ENCODE measurements around the gene IL18BP. TPM values are rescaled to one million over a fixed set of nuclear protein-coding genes. Genes with fewer than 3 reads are reported as not detected.
A peak's percentile ranks its signal among the peaks of the same experiment; 100 is the strongest.

The IL18BP gene
- total RNA-seq, result 15.6 and 18.5 TPM in 2 replicates

DNA sequence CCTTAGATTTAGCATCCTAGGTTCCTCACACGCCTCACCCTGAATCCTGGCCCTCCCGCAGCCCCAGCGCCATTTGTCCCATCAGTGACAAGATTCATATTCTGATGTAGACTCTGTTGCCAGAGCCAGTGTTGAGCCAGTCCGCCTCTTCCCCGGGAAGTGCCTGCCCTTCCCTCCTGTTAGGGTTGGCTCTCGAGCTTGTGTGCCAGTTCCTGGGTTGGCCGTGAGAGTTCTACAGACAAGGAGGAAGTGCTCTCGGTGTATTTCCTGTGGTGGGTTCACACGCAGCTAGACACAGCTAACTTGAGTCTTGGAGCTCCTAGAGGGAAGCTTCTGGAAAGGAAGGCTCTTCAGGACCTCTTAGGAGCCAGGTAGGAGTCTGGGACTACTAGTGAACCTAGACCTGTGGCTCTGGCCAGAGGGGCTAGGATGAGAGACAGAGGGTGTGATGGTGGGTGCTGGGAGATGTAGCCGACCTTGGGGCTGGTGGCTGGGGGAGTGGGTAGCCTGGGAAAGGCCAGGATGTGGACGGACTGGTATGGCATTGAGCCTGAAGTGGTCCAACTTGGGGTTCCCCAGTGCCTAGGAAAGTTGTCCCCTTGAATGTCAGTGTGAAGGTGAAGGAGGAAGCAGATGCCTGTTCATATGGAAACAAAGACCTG is at the start of gene IL18BP:
Gene IL18BP, plus strand, starts transcription at position 261 of the 662 bp plus-strand sequence. CDS start 1,076 bp downstream, outside the sequence.
- Mint-ChIP-seq H3K27ac (peak within 1 kb of the TSS; percentile 85), H3K27me3 (ENCODE audit: insufficient read depth) (no peaks in the 10 kb centered on the region), H3K9me3 (no peaks in the 10 kb centered on the region), H3K4me1 (ENCODE audit: low read depth) (peaks cover 19% of the 10 kb centered on the region), H3K36me3 (ENCODE audit: low read depth) (peaks cover 33% of the 10 kb centered on the region), H3K4me3 (peak within 1 kb of the TSS; percentile 79)
- intact Hi-C loops (cut with micrococcal nuclease), result no loop called here
- peak; percentile 14 for DNase-seq (ENCODE audit: low spot score)

DNA sequence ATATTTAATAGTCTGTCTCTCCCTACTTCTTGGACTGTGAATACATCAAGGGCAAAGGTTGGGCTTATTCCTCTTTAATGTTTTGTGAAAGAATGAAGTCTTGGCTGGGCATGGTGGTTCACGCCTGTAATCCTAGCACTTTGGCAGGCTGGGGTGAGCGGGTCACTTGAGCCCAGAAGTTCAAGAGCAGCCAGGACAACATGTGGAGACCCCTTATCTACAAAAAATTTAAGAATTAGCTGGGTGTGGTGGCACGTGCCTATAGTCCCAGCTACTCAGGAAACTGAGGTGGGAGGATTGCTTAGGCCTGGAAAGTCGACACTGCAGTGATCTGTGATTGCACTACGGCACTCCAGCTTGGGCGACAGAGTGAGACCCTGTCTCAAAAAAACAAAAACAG is 49.7 kb upstream of the IL18BP start:
- no peak overlapping the region for H3K4me3 Mint-ChIP-seq
- no peak for DNase-seq (ENCODE audit: low spot score)
- H3K4me1 Mint-ChIP-seq (ENCODE audit: low read depth), result peaks cover 18% of the 10 kb centered on the region
- H3K27me3 Mint-ChIP-seq (ENCODE audit: insufficient read depth), result no peaks in the 10 kb centered on the region
- intact Hi-C loops (cut with micrococcal nuclease), result no loop called here
- H3K36me3 Mint-ChIP-seq (ENCODE audit: low read depth), result peaks cover 10% of the 10 kb centered on the region
- no peak overlapping the region for H3K27ac Mint-ChIP-seq
- H3K9me3 Mint-ChIP-seq, result no peaks in the 10 kb centered on the region

DNA sequence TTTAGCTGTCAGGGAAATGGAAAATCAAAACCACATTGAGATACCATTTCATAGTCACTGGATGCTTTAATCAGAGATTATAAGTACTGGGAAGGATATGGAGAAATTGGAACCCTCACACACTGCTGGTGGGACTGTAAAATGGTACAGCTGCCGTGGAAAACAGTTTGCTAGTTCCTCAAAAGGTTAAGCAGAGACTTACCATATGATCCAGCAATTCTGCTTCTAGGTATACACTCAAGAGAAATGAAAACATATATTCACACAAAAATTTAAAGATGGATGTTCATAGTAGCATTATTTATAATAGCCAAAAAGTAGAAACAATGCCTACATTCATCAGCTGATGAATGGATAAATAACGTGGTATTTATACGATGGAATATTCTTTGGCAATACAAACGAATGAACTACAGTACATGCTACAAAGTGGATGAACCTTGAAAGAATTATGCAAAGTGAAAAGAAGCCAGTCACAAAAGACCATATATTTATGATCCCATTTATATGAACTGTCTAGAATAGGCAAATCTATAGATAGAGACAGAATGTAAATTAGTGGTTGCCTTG is 46.9 kb upstream of the IL18BP start:
- Mint-ChIP-seq H3K9me3 (no peaks in the 10 kb centered on the region), H3K4me1 (ENCODE audit: low read depth) (peaks cover 32% of the 10 kb centered on the region), H3K27me3 (ENCODE audit: insufficient read depth) (no peaks in the 10 kb centered on the region), H3K36me3 (ENCODE audit: low read depth) (peaks cover 6% of the 10 kb centered on the region), H3K27ac (no peak overlapping the region), H3K4me3 (no peak overlapping the region)
- intact Hi-C loops (cut with micrococcal nuclease), result no loop called here
- DNase-seq (ENCODE audit: low spot score), result no peak

DNA sequence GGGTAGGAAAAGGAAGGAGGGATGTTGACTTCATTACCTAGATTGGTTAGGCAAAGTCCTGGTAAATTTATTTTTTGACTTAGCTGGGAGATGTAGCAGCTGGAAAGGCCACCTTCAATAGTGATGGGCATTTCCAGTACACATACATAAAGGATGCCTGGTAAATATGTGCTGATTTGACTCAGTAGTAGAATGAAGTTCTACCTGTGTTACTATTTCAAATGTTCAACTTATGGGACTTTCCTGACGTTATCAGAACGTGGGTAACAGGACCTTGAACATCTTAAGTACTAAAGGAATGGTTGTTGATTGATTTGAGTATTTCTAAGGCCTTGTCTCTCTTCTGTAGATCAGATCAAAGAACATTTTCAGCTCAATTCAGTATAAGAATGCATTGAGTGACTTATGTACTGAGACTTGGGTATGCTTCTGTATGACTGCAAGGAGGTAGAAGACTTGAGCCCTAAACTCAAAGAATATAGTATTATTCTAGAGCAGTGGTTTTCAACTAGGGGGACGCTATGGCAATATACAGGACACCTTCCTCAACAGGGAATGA is 42.7 kb upstream of the IL18BP start:
- DNase-seq (ENCODE audit: low spot score), result no peak
- no peaks in the 10 kb centered on the region for H3K27me3 Mint-ChIP-seq (ENCODE audit: insufficient read depth)
- H3K36me3 Mint-ChIP-seq (ENCODE audit: low read depth), result peaks cover 10% of the 10 kb centered on the region
- peak overlapping the region; percentile 47 for H3K27ac Mint-ChIP-seq
- H3K4me3 Mint-ChIP-seq, result no peak overlapping the region
- H3K9me3 Mint-ChIP-seq, result no peaks in the 10 kb centered on the region
- peaks cover 39% of the 10 kb centered on the region for H3K4me1 Mint-ChIP-seq (ENCODE audit: low read depth)
- intact Hi-C loops (cut with micrococcal nuclease), result no loop called here

DNA sequence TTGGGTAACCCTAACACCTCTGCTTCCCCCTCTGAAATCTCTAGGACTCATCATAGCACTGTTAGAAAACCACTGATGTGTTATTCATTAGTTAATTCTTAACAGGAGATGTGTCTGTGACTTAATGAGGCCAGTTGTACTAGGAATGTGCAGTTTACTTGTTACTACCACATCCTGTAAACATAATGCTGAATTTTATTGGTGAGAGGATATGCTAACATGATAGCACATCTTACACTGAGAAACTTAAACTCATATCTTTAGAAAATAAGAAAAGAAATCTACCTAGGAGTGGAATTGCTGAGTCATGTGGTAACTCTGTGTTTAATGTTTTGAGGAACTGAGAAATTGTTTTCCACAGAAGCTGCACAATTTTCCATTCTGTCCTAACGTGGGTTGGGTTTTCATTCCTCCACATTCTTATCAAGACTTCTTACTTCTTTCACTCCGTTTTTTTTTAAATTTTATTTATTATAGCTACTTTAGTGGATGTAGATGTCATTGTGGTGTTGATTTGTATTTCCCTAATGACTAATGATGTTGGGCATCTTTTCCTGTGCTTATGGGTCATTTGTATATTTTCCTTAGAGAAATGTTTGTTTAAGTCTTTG is 36.2 kb upstream of the IL18BP start:
- Mint-ChIP-seq H3K9me3 (no peaks in the 10 kb centered on the region), H3K27ac (peak overlapping the region; percentile 63), H3K4me1 (ENCODE audit: low read depth) (peaks cover 38% of the 10 kb centered on the region), H3K36me3 (ENCODE audit: low read depth) (peaks cover 22% of the 10 kb centered on the region), H3K4me3 (peak overlapping the region; percentile 43), H3K27me3 (ENCODE audit: insufficient read depth) (no peaks in the 10 kb centered on the region)
- intact Hi-C loops (cut with micrococcal nuclease), result loop anchor here (1.0 kb wide), 2 partner anchors 34 to 51 kb away; partner anchors contain the start of gene XNDC1N
- no peak for DNase-seq (ENCODE audit: low spot score)

DNA sequence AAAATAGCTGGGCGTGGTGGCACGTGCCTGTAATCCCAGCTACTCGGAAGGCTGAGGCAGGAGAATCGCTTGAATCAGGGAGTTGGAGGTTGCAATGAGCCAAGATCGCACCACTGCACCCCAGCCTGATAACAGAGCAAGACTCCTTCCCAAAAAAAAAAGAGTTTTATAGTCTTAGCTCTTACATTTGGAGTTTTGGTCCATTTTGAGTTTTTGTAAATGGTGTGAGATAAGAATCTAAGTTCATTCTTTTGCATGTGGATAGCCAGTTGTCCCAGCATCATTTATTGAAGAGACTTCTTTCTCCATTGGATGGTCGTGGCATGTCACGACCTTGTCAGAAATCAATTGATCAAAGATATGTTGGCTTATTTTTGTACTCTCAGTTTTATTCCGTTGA is 35.2 kb upstream of the IL18BP start:
- intact Hi-C loops (cut with micrococcal nuclease), result no loop called here
- H3K4me3 Mint-ChIP-seq, result no peak overlapping the region
- no peak for DNase-seq (ENCODE audit: low spot score)
- peak overlapping the region; percentile 12 for H3K27ac Mint-ChIP-seq
- peaks cover 32% of the 10 kb centered on the region for H3K4me1 Mint-ChIP-seq (ENCODE audit: low read depth)
- H3K9me3 Mint-ChIP-seq, result no peaks in the 10 kb centered on the region
- H3K36me3 Mint-ChIP-seq (ENCODE audit: low read depth), result peaks cover 26% of the 10 kb centered on the region
- H3K27me3 Mint-ChIP-seq (ENCODE audit: insufficient read depth), result no peaks in the 10 kb centered on the region

DNA sequence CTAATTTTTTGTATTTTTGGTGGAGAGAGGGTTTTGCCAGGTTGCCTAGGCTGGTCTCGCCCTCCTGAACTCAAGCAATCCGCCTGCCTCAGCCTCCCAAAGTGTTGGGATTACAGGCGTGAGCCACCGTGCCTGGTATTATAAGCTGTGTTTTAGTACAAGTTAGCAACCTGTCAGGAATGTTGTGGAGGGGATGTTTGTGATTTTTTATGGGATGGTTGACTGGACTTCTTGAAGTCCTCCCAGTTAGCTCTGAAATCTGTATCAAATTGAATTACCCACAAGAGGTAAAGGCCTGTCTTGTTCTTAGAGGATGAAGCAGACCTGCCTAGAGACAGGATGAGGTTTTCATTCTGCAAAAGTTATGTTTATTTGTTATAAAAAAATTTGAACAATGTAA is 34.1 kb upstream of the IL18BP start:
- Mint-ChIP-seq H3K27ac (no peak overlapping the region), H3K36me3 (ENCODE audit: low read depth) (peaks cover 28% of the 10 kb centered on the region), H3K27me3 (ENCODE audit: insufficient read depth) (no peaks in the 10 kb centered on the region), H3K9me3 (no peaks in the 10 kb centered on the region), H3K4me1 (ENCODE audit: low read depth) (peaks cover 32% of the 10 kb centered on the region), H3K4me3 (no peak overlapping the region)
- no peak for DNase-seq (ENCODE audit: low spot score)
- intact Hi-C loops (cut with micrococcal nuclease), result no loop called here

DNA sequence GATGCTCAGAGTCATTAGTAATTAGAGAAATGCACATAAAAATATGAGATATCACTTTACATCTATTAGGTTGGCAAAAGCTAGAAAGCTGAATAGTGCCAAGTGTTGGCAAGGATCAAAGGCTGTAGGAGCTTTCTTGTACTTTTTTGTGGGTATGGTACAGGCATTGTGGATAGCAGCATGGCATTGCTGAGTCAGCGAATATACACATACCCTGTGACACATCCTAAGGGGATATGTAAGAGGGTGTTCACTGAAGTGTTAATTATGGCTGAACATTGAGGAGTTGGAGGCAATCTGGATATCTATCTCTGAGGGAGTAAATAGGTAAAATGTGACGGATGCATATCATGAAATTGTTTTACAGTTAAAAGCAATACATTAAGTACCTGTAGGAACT is 27.0 kb upstream of the IL18BP start:
- H3K36me3 Mint-ChIP-seq (ENCODE audit: low read depth), result peaks cover 28% of the 10 kb centered on the region
- H3K4me3 Mint-ChIP-seq, result no peak overlapping the region
- H3K9me3 Mint-ChIP-seq, result no peaks in the 10 kb centered on the region
- no peak for DNase-seq (ENCODE audit: low spot score)
- intact Hi-C loops (cut with micrococcal nuclease), result no loop called here
- peaks cover 12% of the 10 kb centered on the region for H3K4me1 Mint-ChIP-seq (ENCODE audit: low read depth)
- H3K27ac Mint-ChIP-seq, result no peak overlapping the region
- H3K27me3 Mint-ChIP-seq (ENCODE audit: insufficient read depth), result no peaks in the 10 kb centered on the region

DNA sequence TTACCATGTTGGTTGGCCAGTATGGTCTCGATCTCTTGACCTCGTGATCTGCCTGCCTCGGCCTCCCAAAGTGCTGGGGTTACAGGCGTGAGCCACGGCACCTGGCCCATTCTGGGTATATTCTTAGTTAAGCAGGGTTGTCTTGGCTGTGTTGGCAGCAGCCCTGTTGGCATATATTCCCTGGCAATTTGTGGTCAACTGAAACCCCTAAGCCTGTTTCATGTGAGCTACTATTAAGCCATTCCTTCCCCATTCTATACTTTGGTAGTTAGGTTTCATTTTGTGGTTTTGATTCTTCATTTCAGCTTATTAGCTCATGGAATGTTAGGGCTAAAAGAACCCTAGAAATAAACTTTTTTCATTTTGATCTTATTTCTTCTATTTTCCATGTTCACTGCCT is 22.2 kb upstream of the IL18BP start:
- peaks cover 11% of the 10 kb centered on the region for H3K4me1 Mint-ChIP-seq (ENCODE audit: low read depth)
- no peaks in the 10 kb centered on the region for H3K27me3 Mint-ChIP-seq (ENCODE audit: insufficient read depth)
- no peaks in the 10 kb centered on the region for H3K9me3 Mint-ChIP-seq
- H3K36me3 Mint-ChIP-seq (ENCODE audit: low read depth), result peaks cover 20% of the 10 kb centered on the region
- no peak overlapping the region for H3K4me3 Mint-ChIP-seq
- no peak for DNase-seq (ENCODE audit: low spot score)
- no peak overlapping the region for H3K27ac Mint-ChIP-seq
- intact Hi-C loops (cut with micrococcal nuclease), result loop anchor here (2.0 to 5.0 kb wide), 2 partner anchors 48 to 166 kb away; no protein-coding TSS in a partner anchor

DNA sequence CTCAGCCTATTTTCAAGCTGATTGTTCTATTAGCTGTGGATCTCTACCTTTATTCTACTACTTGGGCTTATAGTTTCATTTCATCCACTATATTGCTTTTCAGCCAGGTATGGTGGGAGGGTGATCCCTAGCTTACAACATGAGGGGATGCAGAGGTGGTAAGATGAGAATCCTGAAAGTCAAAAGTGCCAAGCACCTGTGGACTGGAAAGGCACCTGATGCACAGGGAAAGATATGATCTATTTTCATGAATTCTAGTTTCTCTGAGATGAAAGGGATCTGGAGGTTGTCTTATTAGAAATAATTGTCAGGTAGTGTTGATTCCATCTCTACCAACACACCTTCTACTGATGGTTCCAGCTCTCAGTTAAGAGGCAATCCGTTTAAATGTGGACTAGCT is 21.6 kb upstream of the IL18BP start:
- no peak for DNase-seq (ENCODE audit: low spot score)
- H3K9me3 Mint-ChIP-seq, result no peaks in the 10 kb centered on the region
- no peak overlapping the region for H3K27ac Mint-ChIP-seq
- intact Hi-C loops (cut with micrococcal nuclease), result loop anchor here (1.0 to 5.0 kb wide), 3 partner anchors 48 to 165 kb away; no protein-coding TSS in a partner anchor
- H3K27me3 Mint-ChIP-seq (ENCODE audit: insufficient read depth), result no peaks in the 10 kb centered on the region
- peaks cover 16% of the 10 kb centered on the region for H3K36me3 Mint-ChIP-seq (ENCODE audit: low read depth)
- no peak overlapping the region for H3K4me3 Mint-ChIP-seq
- peaks cover 11% of the 10 kb centered on the region for H3K4me1 Mint-ChIP-seq (ENCODE audit: low read depth)

DNA sequence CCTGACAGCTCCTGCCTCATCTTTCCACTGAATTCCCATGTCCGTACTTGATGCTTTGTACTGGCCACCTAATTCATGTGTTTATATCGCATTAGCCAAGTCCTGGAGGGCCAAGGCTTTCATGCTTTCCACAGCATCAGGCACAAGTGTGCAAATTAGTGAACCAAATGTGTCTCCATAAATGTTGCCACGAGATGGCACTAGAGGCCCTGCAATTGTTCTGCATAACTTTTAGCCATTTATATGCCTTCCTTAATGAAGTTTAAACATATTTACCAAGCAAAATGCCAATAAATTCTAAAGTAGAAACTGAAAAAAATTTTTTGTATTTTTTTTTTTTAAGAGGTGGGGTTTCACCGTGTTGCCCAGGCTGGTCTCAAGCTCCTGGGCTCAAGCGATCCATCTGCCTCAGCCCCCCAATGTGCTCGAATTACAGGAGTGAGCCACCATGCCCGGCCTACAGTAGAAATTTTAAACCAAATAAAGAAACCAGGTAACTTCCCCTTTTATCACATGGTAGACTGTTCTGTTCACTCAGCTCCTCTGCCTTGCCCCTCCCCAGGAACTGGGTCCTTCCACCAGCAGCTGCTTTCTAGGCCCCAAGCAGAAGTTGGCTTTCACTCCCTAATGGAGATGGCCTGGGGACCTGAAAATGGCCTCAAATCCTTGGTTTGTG is 20.8 kb upstream of the IL18BP start:
- Mint-ChIP-seq H3K36me3 (ENCODE audit: low read depth) (peaks cover 16% of the 10 kb centered on the region), H3K27me3 (ENCODE audit: insufficient read depth) (no peaks in the 10 kb centered on the region), H3K4me3 (no peak overlapping the region), H3K27ac (no peak overlapping the region), H3K4me1 (ENCODE audit: low read depth) (peaks cover 11% of the 10 kb centered on the region), H3K9me3 (no peaks in the 10 kb centered on the region)
- intact Hi-C loops (cut with micrococcal nuclease), result loop anchor here (1.0 to 5.0 kb wide), 3 partner anchors 47 to 164 kb away; no protein-coding TSS in a partner anchor
- peak; percentile 26 for DNase-seq (ENCODE audit: low spot score)

DNA sequence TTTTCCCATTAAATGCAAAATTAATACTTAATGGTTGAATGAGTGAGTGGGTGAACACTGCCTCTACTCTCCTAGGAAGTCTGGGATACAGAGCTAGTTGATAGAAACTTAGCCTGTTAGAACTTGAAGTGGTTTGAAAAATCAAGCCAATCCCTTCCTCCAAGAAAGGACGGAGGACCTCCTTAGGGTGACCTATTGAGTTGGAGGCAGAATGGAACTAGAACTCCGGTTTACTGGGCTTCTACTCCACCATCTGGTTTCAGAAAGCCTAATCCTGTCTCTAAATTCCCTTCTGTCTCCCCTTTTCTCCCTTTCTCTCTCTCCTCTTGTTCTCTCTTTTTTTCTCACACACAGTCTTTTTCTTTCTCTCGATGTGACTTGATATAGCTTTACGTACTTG is 19.6 kb upstream of the IL18BP start:
- Mint-ChIP-seq H3K4me1 (ENCODE audit: low read depth) (peaks cover 11% of the 10 kb centered on the region), H3K27me3 (ENCODE audit: insufficient read depth) (no peaks in the 10 kb centered on the region), H3K4me3 (no peak overlapping the region), H3K9me3 (no peaks in the 10 kb centered on the region), H3K27ac (no peak overlapping the region), H3K36me3 (ENCODE audit: low read depth) (peaks cover 23% of the 10 kb centered on the region)
- intact Hi-C loops (cut with micrococcal nuclease), result loop anchor here (5.0 kb wide), 1 partner anchor 163 kb away; no protein-coding TSS in a partner anchor
- DNase-seq (ENCODE audit: low spot score), result no peak
